ENCODE measurements around the gene DIS3L2. TPM values are rescaled to one million over a fixed set of nuclear protein-coding genes. Genes with fewer than 3 reads are reported as not detected.

Gene DIS3L2
- total RNA-seq, 1 experiment from 2014 or later = 39.1 TPM

DNA sequence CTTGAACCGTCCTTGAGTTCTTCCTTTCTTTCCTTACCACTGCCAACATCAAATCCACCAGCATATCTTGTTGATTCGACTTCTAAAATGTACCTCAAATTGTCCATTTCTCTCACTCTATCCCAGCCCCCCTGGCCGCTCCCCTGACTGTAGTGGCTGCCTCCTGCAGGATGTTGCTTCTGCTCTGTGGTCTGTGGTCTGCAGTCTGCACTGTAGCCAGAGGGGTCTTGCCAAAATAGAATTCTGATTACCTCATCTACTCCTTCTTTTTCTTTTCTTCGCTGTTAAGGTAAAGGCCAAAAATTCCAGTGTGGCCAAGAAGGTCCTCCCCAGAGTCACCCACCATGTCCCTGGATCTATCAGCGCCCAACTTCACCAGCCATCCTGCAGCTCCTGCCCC is 337.6 kb downstream of the DIS3L2 start:
- Histone ChIP-seq H3K9me2 (ENCODE audit: insufficient read depth) (no peaks in the 10 kb centered on the region), H3K27ac (no peak overlapping the region), H3K36me3 (ENCODE audit: low read depth) (no peaks in the 10 kb centered on the region), H3K79me2 (ENCODE audit: low read depth) (no peaks in the 10 kb centered on the region), H3F3A (ENCODE audit: insufficient read depth, low read depth) (peaks cover 25% of the 10 kb centered on the region), H3K27me3 (ENCODE audit: insufficient read depth, low read depth) (no peaks in the 10 kb centered on the region), H3K9me3 (ENCODE audit: insufficient read depth, low read depth) (no peaks in the 10 kb centered on the region), H3K4me2 (no peak overlapping the region), H2AFZ (no peak overlapping the region), H3K4me1 (replicated peaks; ENCODE audit: insufficient read depth) (peaks cover 14% of the 10 kb centered on the region), H4K20me1 (ENCODE audit: insufficient read depth) (0 out of 2 replicates have a peak, but pooled peaks cover 4% of the 10 kb centered on the region), H3K4me3 (no peak overlapping the region)
- CTCF ChIA-PET = interaction anchor here (0.6 kb wide), 1 partner anchor 436 kb away, joined by 3 read pairs; no protein-coding TSS in a partner anchor
- intact Hi-C loops (cut with micrococcal nuclease; ENCODE audit: unreplicated experiment) = loop anchor here (10.0 kb wide), 1 partner anchor 154 kb away; no protein-coding TSS in a partner anchor
- POLR2A ChIA-PET (ENCODE audit: unreplicated experiment) = no interaction called here
- BruUV-seq (replicated peaks) = no TSS peak
- no peak for DNase-seq
- TF ChIP-seq, protein P1, sequence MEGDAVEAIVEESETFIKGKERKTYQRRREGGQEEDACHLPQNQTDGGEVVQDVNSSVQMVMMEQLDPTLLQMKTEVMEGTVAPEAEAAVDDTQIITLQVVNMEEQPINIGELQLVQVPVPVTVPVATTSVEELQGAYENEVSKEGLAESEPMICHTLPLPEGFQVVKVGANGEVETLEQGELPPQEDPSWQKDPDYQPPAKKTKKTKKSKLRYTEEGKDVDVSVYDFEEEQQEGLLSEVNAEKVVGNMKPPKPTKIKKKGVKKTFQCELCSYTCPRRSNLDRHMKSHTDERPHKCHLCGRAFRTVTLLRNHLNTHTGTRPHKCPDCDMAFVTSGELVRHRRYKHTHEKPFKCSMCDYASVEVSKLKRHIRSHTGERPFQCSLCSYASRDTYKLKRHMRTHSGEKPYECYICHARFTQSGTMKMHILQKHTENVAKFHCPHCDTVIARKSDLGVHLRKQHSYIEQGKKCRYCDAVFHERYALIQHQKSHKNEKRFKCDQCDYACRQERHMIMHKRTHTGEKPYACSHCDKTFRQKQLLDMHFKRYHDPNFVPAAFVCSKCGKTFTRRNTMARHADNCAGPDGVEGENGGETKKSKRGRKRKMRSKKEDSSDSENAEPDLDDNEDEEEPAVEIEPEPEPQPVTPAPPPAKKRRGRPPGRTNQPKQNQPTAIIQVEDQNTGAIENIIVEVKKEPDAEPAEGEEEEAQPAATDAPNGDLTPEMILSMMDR (conservative IDR thresholded peaks at IDR 0.05) = no peak
- TF ChIP-seq EZH2 (IDR thresholded peaks at IDR 0.05; ENCODE audit: low read depth) = no peak

DNA sequence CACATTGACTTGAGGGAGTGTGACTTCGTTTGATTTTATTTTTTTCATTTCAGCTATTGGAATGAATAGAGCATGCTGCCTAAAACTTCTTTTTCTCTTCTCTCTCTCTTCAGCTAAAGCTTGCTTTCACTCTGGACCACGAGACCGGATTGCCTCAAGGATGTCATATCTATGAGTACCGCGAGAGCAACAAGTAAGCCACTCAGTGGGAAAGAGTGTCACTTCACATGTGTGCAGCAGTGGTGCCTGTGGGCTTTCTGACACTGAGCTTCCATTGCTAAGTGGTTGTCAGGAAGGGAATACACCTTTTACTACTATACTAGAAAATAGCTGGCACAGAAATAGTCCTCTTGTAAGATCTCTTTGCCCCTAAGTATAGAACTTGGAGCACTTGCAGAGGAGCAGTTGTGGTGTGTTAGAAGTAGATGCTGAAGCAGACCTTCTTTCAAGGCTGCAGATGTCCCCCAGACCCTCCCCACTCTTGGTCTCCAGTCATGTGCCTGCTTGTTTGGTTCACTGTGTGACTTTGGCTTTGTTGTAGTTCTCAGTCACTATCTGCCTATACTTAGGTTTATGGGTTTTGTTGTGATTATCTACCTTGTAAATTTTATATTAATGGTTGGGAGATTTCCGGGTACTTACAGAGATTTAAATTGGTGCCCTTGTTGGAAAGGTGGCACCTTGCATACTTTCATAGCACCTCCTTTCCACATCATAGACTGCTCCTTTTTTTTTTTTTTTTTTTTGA is 338.6 kb downstream of the DIS3L2 start:
- CTCF ChIA-PET = no interaction called here
- Histone ChIP-seq H3K9me3 (ENCODE audit: insufficient read depth, low read depth) (no peaks in the 10 kb centered on the region), H3F3A (ENCODE audit: insufficient read depth, low read depth) (peaks cover 25% of the 10 kb centered on the region), H3K4me2 (no peak overlapping the region), H3K36me3 (ENCODE audit: low read depth) (no peaks in the 10 kb centered on the region), H3K27ac (no peak overlapping the region), H3K4me1 (replicated peaks; ENCODE audit: insufficient read depth) (peaks cover 14% of the 10 kb centered on the region), H3K9me2 (ENCODE audit: insufficient read depth) (no peaks in the 10 kb centered on the region), H4K20me1 (ENCODE audit: insufficient read depth) (0 out of 2 replicates have a peak, but pooled peaks cover 4% of the 10 kb centered on the region), H3K27me3 (ENCODE audit: insufficient read depth, low read depth) (no peaks in the 10 kb centered on the region), H3K79me2 (ENCODE audit: low read depth) (no peaks in the 10 kb centered on the region), H2AFZ (no peak overlapping the region), H3K4me3 (no peak overlapping the region)
- intact Hi-C loops (cut with micrococcal nuclease; ENCODE audit: unreplicated experiment) = loop anchor here (10.0 kb wide), 1 partner anchor 155 kb away; no protein-coding TSS in a partner anchor
- POLR2A ChIA-PET (ENCODE audit: unreplicated experiment) = interaction anchor here (0.6 kb wide), 1 partner anchor 339 kb away, joined by 3 read pairs; no protein-coding TSS in a partner anchor
- no peak for DNase-seq
- no TSS peak for BruUV-seq (replicated peaks)
- no peak for TF ChIP-seq EZH2 (IDR thresholded peaks at IDR 0.05; ENCODE audit: low read depth)
- TF ChIP-seq, protein P1 (conservative IDR thresholded peaks at IDR 0.05) = no peak

DNA sequence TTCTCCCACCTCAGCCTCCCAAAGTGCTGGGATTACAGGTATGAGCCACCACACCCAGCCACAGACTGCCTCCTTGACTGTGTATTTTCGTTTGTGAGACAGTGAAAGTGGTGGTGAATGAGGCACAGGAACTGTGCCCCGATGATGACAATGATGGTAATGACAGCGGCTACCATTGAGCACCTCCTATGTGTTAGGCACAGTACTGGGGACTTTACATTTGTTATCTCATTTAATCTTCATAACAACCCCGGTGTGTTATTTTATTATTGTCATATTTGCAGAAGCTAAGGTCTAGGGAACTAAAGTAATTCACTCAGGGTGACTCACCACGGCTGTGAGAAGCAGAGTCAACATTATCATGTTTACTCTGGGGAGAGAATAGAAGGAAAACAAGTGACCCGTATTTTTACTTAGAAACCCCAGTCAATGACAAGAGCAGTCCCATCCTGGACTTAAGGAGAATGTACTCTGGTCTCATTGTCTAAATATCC is 339.4 kb downstream of the DIS3L2 start:
- peak; percentile 23 to 92 for DNase-seq
- H3K36me3 ChIP-seq (ENCODE audit: low read depth) = no peaks in the 10 kb centered on the region
- TF ChIP-seq EZH2 (IDR thresholded peaks at IDR 0.05; ENCODE audit: low read depth) = no peak
- TF ChIP-seq, protein P1 (conservative IDR thresholded peaks at IDR 0.05) = no peak
- intact Hi-C loops (cut with micrococcal nuclease; ENCODE audit: unreplicated experiment) = no loop called here
- no TSS peak for BruUV-seq (replicated peaks)
- peaks cover 14% of the 10 kb centered on the region for H3K4me1 ChIP-seq (replicated peaks; ENCODE audit: insufficient read depth)
- peak overlapping the region; percentile 39 for H3K4me2 ChIP-seq
- no peaks in the 10 kb centered on the region for H3K79me2 ChIP-seq (ENCODE audit: low read depth)
- ChIA-PET CTCF (interaction anchor here (0.6 kb wide), 2 partner anchors 26 to 509 kb away, joined by 4 to 5 read pairs; no protein-coding TSS in a partner anchor), POLR2A (ENCODE audit: unreplicated experiment) (interaction anchor here (0.5 kb wide), 1 partner anchor 171 kb away, joined by 6 read pairs; no protein-coding TSS in a partner anchor)
- no peaks in the 10 kb centered on the region for H3K9me2 ChIP-seq (ENCODE audit: insufficient read depth)
- no peak overlapping the region for H2AFZ ChIP-seq
- H4K20me1 ChIP-seq (ENCODE audit: insufficient read depth) = 0 out of 2 replicates have a peak, but pooled peaks cover 4% of the 10 kb centered on the region
- peaks cover 20% of the 10 kb centered on the region for H3F3A ChIP-seq (ENCODE audit: insufficient read depth, low read depth)
- no peaks in the 10 kb centered on the region for H3K9me3 ChIP-seq (ENCODE audit: insufficient read depth, low read depth)
- H3K4me3 ChIP-seq = no peak overlapping the region
- 0 out of 2 replicates have a peak overlapping the region, but pooled peaks have one; percentile 28 for H3K27ac ChIP-seq
- no peaks in the 10 kb centered on the region for H3K27me3 ChIP-seq (ENCODE audit: insufficient read depth, low read depth)
